HCT116 (cell line): Measurements from ENCODE around the gene SPCS2. TPM values are rescaled to one million over a fixed set of nuclear protein-coding genes. Genes with fewer than 3 reads are reported as not detected.

ENCODE experiments used
- ATAC-seq: fragments of 200-7000 bp; cut with Tn5 transposase; 2 replicates; pipeline ENCODE4 v1.9.1; 2020; ENCODE audit warnings: mild to moderate bottlenecking, moderate library complexity
- BruUV-seq: library from RNA; stranded (reverse); fragments of 400-500 nt; replicated peaks from 2 replicates; lab custom pipeline; 2021; lab: Mats Ljungman, UMichigan
- CTCF ChIA-PET: fragments of 300-600 bp; sonication (Branson Sonifier 250); formaldehyde crosslinking; loops from one replicate; lab custom pipeline; 2021; ENCODE audit warnings: antibody characterized with exemption; lab: Charles Lee
- POLR2A ChIA-PET: fragments of 300-600, 350-600 bp; sonication (Branson Sonifier 250); formaldehyde crosslinking; loops from one replicate; lab custom pipeline; 2021; ENCODE audit warnings: antibody characterized with exemption; lab: Charles Lee
- RAD21 ChIA-PET, 2 experiments: fragments of 300-600 bp; sonication (Branson Sonifier 250); formaldehyde crosslinking; loops; one replicate each; lab custom pipeline; 2023; ENCODE audit warnings: low total read pairs in 2 of 2; ENCODE audit not compliant: uncharacterized antibody in 2 of 2, unreplicated experiment in 2 of 2, low non-redundant PET in 1 of 2; lab: Charles Lee
- DNase-seq: peaks from one replicate; pipeline ENCODE4 v3.0.0-alpha.2; 2010; ENCODE audit warnings: low read depth, low spot score
- H2AFZ ChIP-seq: fragments of 200-600 bp; shearing (Covaris generic), sonication (generic); 2 replicates; pipeline ENCODE4 v1.6.1; 2017; ENCODE audit warnings: low read depth, mixed run types, mixed read lengths, antibody characterized with exemption, low read length; ENCODE audit not compliant: poor library complexity, severe bottlenecking
- H3K27ac ChIP-seq: 2 replicates; pipeline ENCODE4 v1.5.1; 2012; ENCODE audit warnings: low read depth, low read length
- H3K27me3 ChIP-seq: fragments of 200-600 bp; sonication (generic); 2 replicates; pipeline ENCODE4 v1.6.1; 2016; ENCODE audit warnings: mixed run types, low read length, mixed read lengths; ENCODE audit not compliant: insufficient read depth
- H3K36me3 ChIP-seq, 2 experiments: fragments of 200-500 bp in 1 of 2; fragments of 200-600 bp in 1 of 2; sonication (Bioruptor generic) in 1 of 2; sonication (generic) in 1 of 2; 2 replicates each; pipeline versions ENCODE4 v1.5.1 to v1.6.1; 2014 to 2016; ENCODE audit warnings: low read length in 2 of 2, inconsistent platforms in 1 of 2, mixed read lengths in 1 of 2, mixed run types in 1 of 2; ENCODE audit not compliant: insufficient read depth in 2 of 2, control insufficient read depth in 1 of 2
- H3K4me1 ChIP-seq, 2 experiments: fragments of 200-600 bp in 1 of 2; sonication (generic) in 1 of 2; 2 replicates each; pipeline versions ENCODE4 v1.5.1 to v1.6.1; 2012 to 2017; ENCODE audit warnings: low read length in 2 of 2, inconsistent platforms in 1 of 2, mild to moderate bottlenecking in 1 of 2, mixed read lengths in 1 of 2, mixed run types in 1 of 2, moderate library complexity in 1 of 2; ENCODE audit not compliant: insufficient read depth in 2 of 2, control insufficient read depth in 1 of 2
- H3K4me2 ChIP-seq: fragments of 200-600 bp; sonication (generic); 2 replicates; pipeline ENCODE4 v1.6.1; 2017; ENCODE audit warnings: mixed run types, low read length, mixed read lengths
- H3K4me3 ChIP-seq, 2 experiments: fragments of 200-600 bp in 1 of 2; sonication (generic) in 1 of 2; replicated peaks in 1 of 2; 2 replicates each; pipeline ENCODE4 v1.5.1; 2011 to 2016; ENCODE audit warnings: low read length in 2 of 2, control low read depth in 1 of 2, low read depth in 1 of 2, mild to moderate bottlenecking in 1 of 2, mixed read lengths in 1 of 2, mixed run types in 1 of 2
- H3K79me2 ChIP-seq: fragments of 200-600 bp; sonication (generic); 2 replicates; pipeline ENCODE4 v1.6.1; 2017; ENCODE audit warnings: mild to moderate bottlenecking, mixed run types, low read length, moderate library complexity, mixed read lengths; ENCODE audit not compliant: insufficient read depth
- H3K9ac ChIP-seq: fragments of 200-600 bp; sonication (generic); 2 replicates; pipeline ENCODE4 v1.6.1; 2016; ENCODE audit warnings: low read length, mixed read lengths
- H3K9me2 ChIP-seq: fragments of 200-600 bp; sonication (generic), shearing (Covaris generic); 2 replicates; pipeline ENCODE4 v1.6.1; 2017; ENCODE audit warnings: mixed run types, mild to moderate bottlenecking, moderate library complexity; ENCODE audit not compliant: insufficient read depth
- H3K9me3 ChIP-seq, 2 experiments: fragments of 200-500 bp in 1 of 2; fragments of 200-600 bp in 1 of 2; sonication (Bioruptor generic) in 1 of 2; sonication (generic) in 1 of 2; 2 replicates each; pipeline ENCODE4 v1.6.1; 2014 to 2017; ENCODE audit warnings: low read length in 2 of 2, mixed read lengths in 2 of 2, inconsistent platforms in 1 of 2, low read depth in 1 of 2, mild to moderate bottlenecking in 1 of 2, mixed run types in 1 of 2, moderate library complexity in 1 of 2; ENCODE audit not compliant: control insufficient read depth in 1 of 2, insufficient read depth in 1 of 2
- H4K20me1 ChIP-seq: fragments of 200-600 bp; sonication (generic), shearing (Covaris generic); 2 replicates; pipeline ENCODE4 v1.6.1; 2017; ENCODE audit warnings: mixed run types, mild to moderate bottlenecking, moderate library complexity; ENCODE audit not compliant: insufficient read depth
- EZH2phosphoT487 ChIP-seq: fragments of 200-600 bp; IDR thresholded peaks from 2 replicates; pipeline ENCODE4 v1.6.1; 2018; ENCODE audit warnings: antibody characterized with exemption, borderline replicate concordance
- REST ChIP-seq: IDR thresholded peaks from 2 replicates; pipeline ENCODE4 v1.6.1; 2012; ENCODE audit warnings: low read depth
- TCF7L2 ChIP-seq: IDR thresholded peaks from 2 replicates; pipeline ENCODE4 v1.7.0; 2011; ENCODE audit warnings: borderline replicate concordance, inconsistent platforms; ENCODE audit not compliant: insufficient read depth, insufficient read length; ENCODE audit errors: extremely low read depth
- ZNF274 ChIP-seq: fragments of 200-500 bp; sonication (Bioruptor generic); IDR thresholded peaks from 2 replicates; pipeline ENCODE4 v1.6.1; 2014; ENCODE audit warnings: mild to moderate bottlenecking, low read depth, low read length, inconsistent platforms
- intact Hi-C: fragments of 100-400 bp; cut with micrococcal nuclease; formaldehyde crosslinking; loops from 2 replicates; pipeline ENCODE4 v1.10.0; 2022
- total RNA-seq: library from RNA; stranded (reverse); gene quantifications from one replicate; pipeline ENCODE4 v1.2.1, GENCODE V29; 2021; ENCODE audit not compliant: unreplicated experiment

The SPCS2 gene
- total RNA-seq, 1 experiment from 2014 or later, result 133 TPM

GRCh38 chr11:74941492-74941891, 7.6 kb upstream of the SPCS2 start:
- no peaks in the 10 kb centered on the region for H3K9me3 ChIP-seq
- no peak overlapping the region for H3K4me2 ChIP-seq
- CTCF ChIA-PET, result interaction anchor here (1.4 kb wide), 1 partner anchor 12 kb away, joined by 3 read pairs; no protein-coding TSS in a partner anchor
- H3K4me1 ChIP-seq, result peaks cover 0 to 8% of the 10 kb centered on the region in 2 experiments; a peak in 1 of 4 replicates
- ATAC-seq (no peak), DNase-seq (no peak)
- no peaks in the 10 kb centered on the region for H4K20me1 ChIP-seq
- no peak overlapping the region for H3K4me3 ChIP-seq
- no peak overlapping the region for H2AFZ ChIP-seq
- no peak for TF ChIP-seq REST
- no peak for TF ChIP-seq EZH2phosphoT487
- no peak for TF ChIP-seq ZNF274
- no peak for TF ChIP-seq TCF7L2
- peaks cover 1 to 3% of the 10 kb centered on the region in 2 experiments; a peak in 2 of 4 replicates for H3K36me3 ChIP-seq
- no TSS peak for BruUV-seq
- H3K9ac ChIP-seq, result no peak overlapping the region
- no peaks in the 10 kb centered on the region for H3K27me3 ChIP-seq
- POLR2A ChIA-PET, result interaction anchor here (1.6 kb wide), 1 partner anchor 47 kb away, joined by 3 read pairs; the partner anchor contains the start of gene NEU3
- RAD21 ChIA-PET, result no interaction called here
- intact Hi-C loops, result no loop called here
- no peaks in the 10 kb centered on the region for H3K9me2 ChIP-seq
- H3K27ac ChIP-seq, result no peak overlapping the region
- no peaks in the 10 kb centered on the region for H3K79me2 ChIP-seq
